HepG2 (cell line): Measurements from ENCODE around the gene CHMP4B. TPM values are rescaled to one million over a fixed set of nuclear protein-coding genes. Genes with fewer than 3 reads are reported as not detected.

Experiments
- BHLHE40 ChIP-seq: IDR thresholded peaks from 2 replicates; pipeline ENCODE4 v1.6.1; 2011; ENCODE audit warnings: low read length, improper control_type of control experiment
- CBX2 ChIP-seq, 2 experiments: fragments of 200-600 bp in 1 of 2; sonication (generic); formaldehyde crosslinking in 1 of 2; IDR thresholded peaks; 2 replicates each; pipeline versions ENCODE4 v1.7.0 to v1.8.1; 2018 to 2022; ENCODE audit warnings: low read depth in 2 of 2, low read length in 1 of 2, mild to moderate bottlenecking in 1 of 2, missing genetic modification reagents in 1 of 2
- CCAR2 ChIP-seq: fragments of 200-400 bp; formaldehyde crosslinking; optimal IDR thresholded peaks from 2 replicates; pipeline ENCODE3; 2018; ENCODE audit warnings: low read depth, mild to moderate bottlenecking, low read length, moderate library complexity
- FOXA1 ChIP-seq, 2 experiments: fragments of 450-650 bp in 1 of 2; sonication (generic) in 1 of 2; formaldehyde crosslinking in 1 of 2; IDR thresholded peaks; 2 replicates each; pipeline versions ENCODE4 v1.4.0 to v1.6.1; 2016 to 2020; ENCODE audit warnings: missing genetic modification reagents in 1 of 2
- GPBP1L1 ChIP-seq: sonication (generic); formaldehyde crosslinking; IDR thresholded peaks from 2 replicates; pipeline ENCODE4 v1.5.0; 2020; ENCODE audit warnings: mild to moderate bottlenecking, missing genetic modification reagents
- HDAC6 ChIP-seq: fragments of 200-600 bp; sonication (generic); IDR thresholded peaks from 2 replicates; pipeline ENCODE4 v1.7.0; 2017; ENCODE audit warnings: mild to moderate bottlenecking, antibody characterized with exemption, low read length, low read depth
- KAT8 ChIP-seq: IDR thresholded peaks from 2 replicates; pipeline ENCODE4 v1.6.1; 2016; ENCODE audit warnings: missing genetic modification reagents, missing compliant biosample characterization
- KLF11 ChIP-seq: IDR thresholded peaks from 2 replicates; pipeline ENCODE4 v1.6.1; 2016; ENCODE audit warnings: missing compliant biosample characterization
- MAFG ChIP-seq: sonication (generic); formaldehyde crosslinking; IDR thresholded peaks from 2 replicates; pipeline ENCODE4 v1.5.1; 2020; ENCODE audit warnings: mild to moderate bottlenecking, missing genetic modification reagents
- MTF1 ChIP-seq: sonication (generic); formaldehyde crosslinking; IDR thresholded peaks from 2 replicates; pipeline ENCODE4 v1.5.0; 2020; ENCODE audit warnings: missing genetic modification reagents
- NBN ChIP-seq: fragments of 450-650 bp; conservative IDR thresholded peaks from 2 replicates; pipeline ENCODE4 v1.6.1; 2017
- PCBP1 ChIP-seq: fragments of 200-400 bp; formaldehyde crosslinking; IDR thresholded peaks from 2 replicates; pipeline ENCODE4 v1.6.1; 2017; ENCODE audit warnings: mild to moderate bottlenecking, low read depth, low read length, borderline replicate concordance
- POGZ ChIP-seq: sonication (generic); formaldehyde crosslinking; IDR thresholded peaks from 2 replicates; pipeline ENCODE4 v1.4.0; 2020; ENCODE audit warnings: mild to moderate bottlenecking, missing genetic modification reagents
- RORA ChIP-seq: sonication (generic); formaldehyde crosslinking; IDR thresholded peaks from 2 replicates; pipeline ENCODE4 v1.5.0; 2020; ENCODE audit warnings: mild to moderate bottlenecking, missing genetic modification reagents, moderate library complexity
- SNAI1 ChIP-seq: sonication (generic); formaldehyde crosslinking; IDR thresholded peaks from 2 replicates; pipeline ENCODE4 v1.5.0; 2020; ENCODE audit warnings: mild to moderate bottlenecking, missing genetic modification reagents, borderline replicate concordance
- STAG1 ChIP-seq: sonication (generic); formaldehyde crosslinking; IDR thresholded peaks from 2 replicates; pipeline ENCODE4 v1.4.0; 2020; ENCODE audit warnings: missing genetic modification reagents
- ZBTB20 ChIP-seq: sonication (generic); formaldehyde crosslinking; IDR thresholded peaks from 2 replicates; pipeline ENCODE4 v1.8.1; 2023; ENCODE audit warnings: missing genetic modification reagents, low read depth, mild to moderate bottlenecking, borderline replicate concordance
- ZNF251 ChIP-seq: sonication (generic); formaldehyde crosslinking; IDR thresholded peaks from 2 replicates; pipeline ENCODE4 v1.9.0; 2021; ENCODE audit warnings: mild to moderate bottlenecking, missing genetic modification reagents
- ZNF468 ChIP-seq: sonication (generic); formaldehyde crosslinking; IDR thresholded peaks from 2 replicates; pipeline ENCODE4 v1.8.0; 2022; ENCODE audit warnings: mild to moderate bottlenecking, moderate library complexity, missing genetic modification reagents
- ZNF510 ChIP-seq: sonication (generic); formaldehyde crosslinking; IDR thresholded peaks from 2 replicates; pipeline ENCODE4 v1.4.0; 2020; ENCODE audit warnings: low read depth, mild to moderate bottlenecking, missing genetic modification reagents
- ZNF703 ChIP-seq: sonication (generic); formaldehyde crosslinking; IDR thresholded peaks from 2 replicates; pipeline ENCODE4 v1.5.1; 2020; ENCODE audit warnings: missing genetic modification reagents, mild to moderate bottlenecking, moderate library complexity, borderline replicate concordance
- ZNF75D ChIP-seq: sonication (generic); formaldehyde crosslinking; IDR thresholded peaks from 2 replicates; pipeline ENCODE4 v1.8.1; 2023; ENCODE audit warnings: missing genetic modification reagents, mild to moderate bottlenecking, borderline replicate concordance
- ZNF850 ChIP-seq: sonication (generic); formaldehyde crosslinking; conservative IDR thresholded peaks from 2 replicates; pipeline ENCODE4 v1.9.0; 2021; ENCODE audit warnings: mild to moderate bottlenecking, missing genetic modification reagents
- polyA plus RNA-seq, 8 experiments: library from polyadenylated mRNA; depleted of rRNA in 3 of 8; stranded (reverse) in 7 of 8; unstranded in 1 of 8; fragments of >200 nt; fragmentation: Illumina TruSeq in 4 of 8; extraction: Trizol in 4 of 8; gene quantifications; 2 replicates each; pipeline versions ENCODE4 v1.2.1 to v1.2.3, GENCODE V29; 2011 to 2016; ENCODE audit warnings: low read depth in 4 of 8, missing spikeins in 1 of 8, mixed read lengths in 1 of 8; ENCODE audit not compliant: insufficient read depth in 1 of 8
- total RNA-seq, 5 experiments: library from RNA; depleted of rRNA; stranded (reverse); fragments of >200 nt; fragmentation: Illumina TruSeq; extraction: Trizol; gene quantifications; 2 replicates each; pipeline ENCODE4 v1.2.3, GENCODE V29; 2016; ENCODE audit warnings: low read depth in 1 of 5
- TF ChIP-seq, protein P1 (sequence below): sonication (generic); formaldehyde crosslinking; IDR thresholded peaks from 2 replicates; pipeline ENCODE4 v1.5.0; 2020; ENCODE audit warnings: mild to moderate bottlenecking, low read depth, missing genetic modification reagents, borderline replicate concordance
- TF ChIP-seq, protein P2 (sequence below), 2 experiments: sonication (generic) in 1 of 2; formaldehyde crosslinking in 1 of 2; IDR thresholded peaks; 2 replicates each; pipeline versions ENCODE4 v1.4.0 to v1.6.1; 2018 to 2020; ENCODE audit warnings: missing genetic modification reagents in 2 of 2, borderline replicate concordance in 1 of 2, low read depth in 1 of 2, mild to moderate bottlenecking in 1 of 2, missing biosample characterization in 1 of 2
- TF ChIP-seq, protein P3 (sequence below): IDR thresholded peaks from 2 replicates; pipeline ENCODE4 v1.6.1; 2016; ENCODE audit warnings: missing biosample characterization, missing genetic modification reagents, low read depth

CHMP4B gene
- total and polyA plus RNA-seq, 2 of the 13 experiments (the other 11 are each of a cell fraction or from before 2014, with no cell fraction given), result 40.1 to 45.6 TPM

DNA sequence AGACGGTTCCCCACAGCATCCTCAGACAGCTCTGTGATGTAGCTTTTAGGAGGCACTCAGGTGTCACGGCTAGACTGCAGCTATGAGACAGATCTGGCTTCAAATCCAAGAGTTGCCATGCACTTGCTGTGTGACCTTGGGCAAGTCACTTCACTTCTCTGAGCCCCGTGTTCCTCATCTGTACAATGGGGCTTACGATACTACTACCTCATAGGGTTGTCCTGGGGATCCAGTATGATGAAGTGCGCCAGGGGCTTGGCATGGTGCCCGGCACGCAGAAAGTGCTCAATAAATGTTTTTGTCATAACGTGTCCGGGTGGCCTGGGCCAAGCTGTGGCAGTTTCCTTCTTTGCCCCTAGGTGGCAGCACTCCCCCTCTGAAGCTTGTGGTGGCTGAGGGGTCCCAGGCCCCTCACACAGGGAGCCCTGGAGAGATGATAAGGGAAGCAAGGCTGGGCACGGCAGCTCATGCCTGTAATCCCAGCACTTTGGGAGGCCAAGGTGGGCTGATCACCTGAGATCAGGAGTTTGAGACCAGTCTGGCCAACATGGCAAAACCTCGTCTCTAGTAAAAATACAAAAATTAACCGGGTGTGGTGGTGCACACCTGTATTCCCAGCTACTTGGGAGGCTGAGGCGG, 19.1 kb upstream of the CHMP4B start (continued):
- TF ChIP-seq HDAC6, result no peak
- TF ChIP-seq FOXA1 (IDR thresholded peaks at IDR 0.05), result no peak
- no peak for TF ChIP-seq FOXA1 (CRISPR knock-in tag; IDR thresholded peaks at IDR 0.05)
- no peak for TF ChIP-seq ZNF850 (CRISPR knock-in tag)
- 0 out of 2 replicates have a peak, but pooled peaks have one; percentile 18 for TF ChIP-seq KAT8 (CRISPR knock-in tag)
- no peak for TF ChIP-seq BHLHE40
- no peak for TF ChIP-seq RORA
- TF ChIP-seq CBX2 (IDR thresholded peaks at IDR 0.05; ENCODE audit: low read depth, low read length), result no peak
- no peak for TF ChIP-seq CBX2 (CRISPR knock-in tag; IDR thresholded peaks at IDR 0.05; ENCODE audit: low read depth)
- TF ChIP-seq ZNF468, result no peak
- TF ChIP-seq, protein P1, sequence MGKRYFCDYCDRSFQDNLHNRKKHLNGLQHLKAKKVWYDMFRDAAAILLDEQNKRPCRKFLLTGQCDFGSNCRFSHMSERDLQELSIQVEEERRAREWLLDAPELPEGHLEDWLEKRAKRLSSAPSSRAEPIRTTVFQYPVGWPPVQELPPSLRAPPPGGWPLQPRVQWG (CRISPR knock-in tag), result no peak
- TF ChIP-seq ZNF75D (CRISPR knock-in tag), result no peak
- TF ChIP-seq ZNF251 (CRISPR knock-in tag), result no peak
- 0 out of 2 replicates have a peak, but pooled peaks have one; percentile 2 for TF ChIP-seq MAFG
- no peak for TF ChIP-seq GPBP1L1 (CRISPR knock-in tag)
- no peak for TF ChIP-seq MTF1 (CRISPR knock-in tag)
- TF ChIP-seq PCBP1, result no peak
- TF ChIP-seq, protein P2, sequence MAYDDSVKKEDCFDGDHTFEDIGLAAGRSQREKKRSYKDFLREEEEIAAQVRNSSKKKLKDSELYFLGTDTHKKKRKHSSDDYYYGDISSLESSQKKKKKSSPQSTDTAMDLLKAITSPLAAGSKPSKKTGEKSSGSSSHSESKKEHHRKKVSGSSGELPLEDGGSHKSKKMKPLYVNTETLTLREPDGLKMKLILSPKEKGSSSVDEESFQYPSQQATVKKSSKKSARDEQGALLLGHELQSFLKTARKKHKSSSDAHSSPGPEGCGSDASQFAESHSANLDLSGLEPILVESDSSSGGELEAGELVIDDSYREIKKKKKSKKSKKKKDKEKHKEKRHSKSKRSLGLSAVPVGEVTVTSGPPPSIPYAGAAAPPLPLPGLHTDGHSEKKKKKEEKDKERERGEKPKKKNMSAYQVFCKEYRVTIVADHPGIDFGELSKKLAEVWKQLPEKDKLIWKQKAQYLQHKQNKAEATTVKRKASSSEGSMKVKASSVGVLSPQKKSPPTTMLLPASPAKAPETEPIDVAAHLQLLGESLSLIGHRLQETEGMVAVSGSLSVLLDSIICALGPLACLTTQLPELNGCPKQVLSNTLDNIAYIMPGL (CRISPR knock-in tag; IDR thresholded peaks at IDR 0.05; ENCODE audit: borderline replicate concordance in 1 of 2, low read depth in 1 of 2), result peak; percentile 52 to 81; a peak in 2 of 4 replicates
- no peak for TF ChIP-seq ZBTB20 (CRISPR knock-in tag)
- no peak for TF ChIP-seq ZNF703
- no peak for TF ChIP-seq POGZ (CRISPR knock-in tag)
- TF ChIP-seq SNAI1, result no peak
- TF ChIP-seq, protein P3, sequence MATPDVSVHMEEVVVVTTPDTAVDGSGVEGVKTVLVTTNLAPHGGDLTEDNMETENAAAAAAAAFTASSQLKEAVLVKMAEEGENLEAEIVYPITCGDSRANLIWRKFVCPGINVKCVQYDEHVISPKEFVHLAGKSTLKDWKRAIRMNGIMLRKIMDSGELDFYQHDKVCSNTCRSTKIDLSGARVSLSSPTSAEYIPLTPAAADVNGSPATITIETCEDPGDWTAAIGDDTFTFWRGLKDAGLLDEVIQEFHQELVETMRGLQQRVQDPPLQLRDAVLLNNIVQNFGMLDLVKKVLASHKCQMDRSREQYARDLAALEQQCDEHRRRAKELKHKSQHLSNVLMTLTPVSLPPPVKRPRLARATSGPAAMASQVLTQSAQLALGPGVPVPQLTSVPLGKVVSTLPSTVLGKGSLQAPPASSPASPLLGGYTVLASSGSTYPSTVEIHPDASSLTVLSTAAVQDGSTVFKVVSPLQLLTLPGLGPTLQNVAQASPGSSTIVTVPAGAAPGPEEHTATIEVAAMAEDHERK (CRISPR knock-in tag), result no peak
- no peak for TF ChIP-seq NBN
- no peak for TF ChIP-seq ZNF510 (CRISPR knock-in tag)
- peak; percentile 90 for TF ChIP-seq STAG1 (CRISPR knock-in tag)
- no peak for TF ChIP-seq CCAR2
- TF ChIP-seq KLF11, result no peak
